HepG2 (cell line): ENCODE measurements around the gene ARHGAP26. TPM values are rescaled to one million over a fixed set of nuclear protein-coding genes. Genes with fewer than 3 reads are reported as not detected.

ENCODE experiments used
- ATAC-seq: fragments of 200-7000 bp; cut with Tn5 transposase; 3 replicates; pipeline ENCODE4 v1.9.1; 2020; ENCODE audit warnings: mild to moderate bottlenecking, moderate library complexity
- BruUV-seq: library from RNA; stranded (reverse); fragments of 400-500 nt; replicated peaks from 2 replicates; lab custom pipeline; 2021; lab: Mats Ljungman, UMichigan
- CTCF ChIA-PET: fragments of 300-600 bp; formaldehyde crosslinking; extraction: SDS; loops from one replicate; lab custom pipeline; 2021; ENCODE audit warnings: low total read pairs, inconsistent platforms, low intra/inter-chr PET ratio; lab: Yijun Ruan, JAX
- POLR2A ChIA-PET: fragments of 350-600 bp; sonication (Branson Sonifier 250); formaldehyde crosslinking; loops from one replicate; lab custom pipeline; 2020; ENCODE audit warnings: antibody characterized with exemption, inconsistent platforms; lab: Yijun Ruan, JAX
- DNase-seq: peaks from one replicate; pipeline ENCODE4 v3.0.0-alpha.2; 2015; ENCODE audit warnings: low spot score
- FAIRE-seq: peaks from 3 replicates; lab custom pipeline; 2011; peaks lifted over from hg19 to GRCh38; lab: Jason Lieb, UNC
- H2AFZ ChIP-seq: one replicate; pipeline ENCODE4 v1.6.1; 2011; ENCODE audit warnings: low read length, inconsistent platforms
- H3K27ac ChIP-seq: fragments of 300-600 bp; 3 replicates; pipeline ENCODE4 v1.8.0; 2011; ENCODE audit warnings: mixed run types, mild to moderate bottlenecking, mixed read lengths, low read length, inconsistent platforms; ENCODE audit not compliant: insufficient read depth; ENCODE audit errors: extremely low read length
- H3K27me3 ChIP-seq, 2 experiments: fragments of 200-600 bp in 1 of 2; 2 replicates in 1 of 2; 3 replicates in 1 of 2; pipeline versions ENCODE4 v1.6.0 to v1.8.0; 2011; ENCODE audit warnings: low read length in 2 of 2, mild to moderate bottlenecking in 2 of 2, moderate library complexity in 2 of 2, inconsistent platforms in 1 of 2; ENCODE audit not compliant: insufficient read depth in 2 of 2, control insufficient read depth in 1 of 2
- H3K36me3 ChIP-seq, 2 experiments: fragments of 200-600 bp in 1 of 2; replicated peaks in 1 of 2; 2 replicates in 1 of 2; 3 replicates in 1 of 2; pipeline versions ENCODE4 v1.5.1 to v1.8.0; 2011; ENCODE audit warnings: low read length in 2 of 2, inconsistent platforms in 1 of 2; ENCODE audit not compliant: insufficient read depth in 2 of 2, control insufficient read depth in 1 of 2
- H3K4me1 ChIP-seq: 2 replicates; pipeline ENCODE4 v1.5.1; 2012; ENCODE audit warnings: low read length, inconsistent platforms; ENCODE audit not compliant: insufficient read depth
- H3K4me2 ChIP-seq: 2 replicates; pipeline ENCODE4 v1.6.0; 2011; ENCODE audit warnings: low read depth, low read length, inconsistent platforms
- H3K4me3 ChIP-seq, 3 experiments: fragments of 200-600 bp in 1 of 3; sonication (generic), shearing (Covaris generic) in 1 of 3; replicated peaks in 1 of 3; 2 replicates each; pipeline ENCODE4 v1.5.1; 2011 to 2016; ENCODE audit warnings: low read length in 3 of 3, inconsistent platforms in 2 of 3, low read depth in 2 of 3, mild to moderate bottlenecking in 2 of 3, control low read depth in 1 of 3, mixed read lengths in 1 of 3; ENCODE audit not compliant: insufficient read depth in 1 of 3
- H3K79me2 ChIP-seq: one replicate; pipeline ENCODE4 v1.6.1; 2011; ENCODE audit warnings: low read length, inconsistent platforms; ENCODE audit not compliant: insufficient read depth
- H3K9ac ChIP-seq: 2 replicates; pipeline ENCODE4 v1.6.0; 2011; ENCODE audit warnings: mild to moderate bottlenecking, low read depth, low read length, inconsistent platforms; ENCODE audit not compliant: insufficient read depth
- H3K9me3 ChIP-seq: 2 replicates; pipeline ENCODE4 v1.5.1; 2012; ENCODE audit warnings: mild to moderate bottlenecking, low read length
- H4K20me1 ChIP-seq: 2 replicates; pipeline ENCODE4 v1.6.0; 2011; ENCODE audit warnings: inconsistent platforms, mild to moderate bottlenecking, low read length, moderate library complexity; ENCODE audit not compliant: insufficient read depth
- AGO2 ChIP-seq: fragments of 200-400 bp; formaldehyde crosslinking; optimal IDR thresholded peaks from 2 replicates; pipeline ENCODE3; 2017; ENCODE audit warnings: mild to moderate bottlenecking, low read depth, low read length, moderate library complexity
- CENPX ChIP-seq: sonication (generic); formaldehyde crosslinking; IDR thresholded peaks from 2 replicates; pipeline ENCODE4 v1.9.0; 2021; ENCODE audit warnings: mild to moderate bottlenecking, missing genetic modification reagents, moderate library complexity
- NR2F1 ChIP-seq, 2 experiments: fragments of 450-650 bp in 1 of 2; formaldehyde crosslinking in 1 of 2; IDR thresholded peaks; 2 replicates each; pipeline versions ENCODE4 v1.5.0 to v1.6.1; 2016 to 2020; ENCODE audit warnings: mild to moderate bottlenecking in 1 of 2, missing compliant biosample characterization in 1 of 2, missing genetic modification reagents in 1 of 2, moderate library complexity in 1 of 2
- PCBP1 ChIP-seq: fragments of 200-400 bp; formaldehyde crosslinking; IDR thresholded peaks from 2 replicates; pipeline ENCODE4 v1.6.1; 2017; ENCODE audit warnings: mild to moderate bottlenecking, low read depth, low read length, borderline replicate concordance
- RAD21 ChIP-seq: fragments of 450-650 bp; formaldehyde crosslinking; IDR thresholded peaks from 2 replicates; pipeline ENCODE4 v1.5.0; 2020; ENCODE audit warnings: mild to moderate bottlenecking
- RNF2 ChIP-seq: fragments of 450-650 bp; conservative IDR thresholded peaks from 2 replicates; pipeline ENCODE4 v1.6.1; 2016; ENCODE audit warnings: low read depth
- SP5 ChIP-seq: IDR thresholded peaks from 2 replicates; pipeline ENCODE4 v1.6.1; 2016; ENCODE audit warnings: low read depth, borderline replicate concordance
- ZNF282 ChIP-seq: fragments of 450-650 bp; IDR thresholded peaks from 2 replicates; pipeline ENCODE4 v1.6.1; 2018; ENCODE audit not compliant: partially characterized antibody
- ZNF335 ChIP-seq: sonication (generic); formaldehyde crosslinking; IDR thresholded peaks from 2 replicates; pipeline ENCODE4 v1.4.0; 2020; ENCODE audit warnings: missing genetic modification reagents
- ZNF646 ChIP-seq: sonication (generic); formaldehyde crosslinking; IDR thresholded peaks from 2 replicates; pipeline ENCODE4 v1.9.0; 2021; ENCODE audit warnings: mild to moderate bottlenecking, missing genetic modification reagents
- ZNF670 ChIP-seq: sonication (generic); formaldehyde crosslinking; IDR thresholded peaks from 2 replicates; pipeline ENCODE4 v1.8.0; 2022; ENCODE audit warnings: mild to moderate bottlenecking, missing genetic modification reagents, borderline replicate concordance
- ZNF687 ChIP-seq: sonication (generic); formaldehyde crosslinking; IDR thresholded peaks from 2 replicates; pipeline ENCODE4 v1.5.1; 2020; ENCODE audit warnings: mild to moderate bottlenecking, missing genetic modification reagents, moderate library complexity
- ZSCAN22 ChIP-seq: sonication (generic); formaldehyde crosslinking; IDR thresholded peaks from 2 replicates; pipeline ENCODE4 v1.4.0; 2020; ENCODE audit warnings: mild to moderate bottlenecking, missing genetic modification reagents
- ZSCAN29 ChIP-seq: sonication (generic); formaldehyde crosslinking; conservative IDR thresholded peaks from 2 replicates; pipeline ENCODE4 v1.4.0; 2020; ENCODE audit warnings: mild to moderate bottlenecking, missing genetic modification reagents
- WGBS: methylation state at CpG from one replicate; pipeline ENCODE4 v1.1.6; 2017; ENCODE audit warnings: low lambda C conversion rate; 5-methylcytosine and 5-hydroxymethylcytosine counted together
- in situ Hi-C: cut with HindIII; loops from 2 replicates; pipeline ENCODE4 v1.10.0; 2017; ENCODE audit warnings: low pct_unique_long_range_greater_than_20kb; ENCODE audit not compliant: extremely low pct_ligation_motif_present
- intact Hi-C: fragments of 100-400 bp; cut with micrococcal nuclease; formaldehyde crosslinking; loops from one replicate; pipeline ENCODE4 v1.10.0; 2022; ENCODE audit not compliant: unreplicated experiment
- polyA plus RNA-seq, 8 experiments: library from polyadenylated mRNA; depleted of rRNA in 3 of 8; stranded (reverse) in 7 of 8; unstranded in 1 of 8; fragments of >200 nt; fragmentation: Illumina TruSeq in 4 of 8; extraction: Trizol in 4 of 8; gene quantifications; 2 replicates each; pipeline versions ENCODE4 v1.2.1 to v1.2.3, GENCODE V29; 2011 to 2016; ENCODE audit warnings: low read depth in 4 of 8, missing spikeins in 1 of 8, mixed read lengths in 1 of 8; ENCODE audit not compliant: insufficient read depth in 1 of 8
- total RNA-seq, 5 experiments: library from RNA; depleted of rRNA; stranded (reverse); fragments of >200 nt; fragmentation: Illumina TruSeq; extraction: Trizol; gene quantifications; 2 replicates each; pipeline ENCODE4 v1.2.3, GENCODE V29; 2016; ENCODE audit warnings: low read depth in 1 of 5

The ARHGAP26 gene
- total and polyA plus RNA-seq, 2 of the 13 experiments (the other 11 are each of a cell fraction or from before 2014, with no cell fraction given) = 9.6 to 18.2 TPM

- no peak for TF ChIP-seq RNF2
Measured at GRCh38 chr5:143111799-143112198, 341.6 kb downstream of the ARHGAP26 start (continued).

GRCh38 chr5:143113461-143113860, 343.3 kb downstream of the ARHGAP26 start:
- no peak overlapping the region for H3K27ac ChIP-seq
- no peaks in the 10 kb centered on the region for H4K20me1 ChIP-seq
- H3K4me1 ChIP-seq = peaks cover 19% of the 10 kb centered on the region
- WGBS = 97% methylated on average over 3 of the region's 3 CpGs
- no peaks in the 10 kb centered on the region for H3K27me3 ChIP-seq
- no peak overlapping the region for H3K4me2 ChIP-seq
- in situ Hi-C loops (no loop called here), intact Hi-C loops (no loop called here)
- H2AFZ ChIP-seq = no peak overlapping the region
- H3K4me3 ChIP-seq = no peak overlapping the region
- no peak for ATAC-seq
- ChIA-PET CTCF (no interaction called here), POLR2A (no interaction called here)
- FAIRE-seq = no peak
- H3K36me3 ChIP-seq = 0 out of 5 replicates have a peak, but pooled peaks cover 0 to 2% of the 10 kb centered on the region in 2 experiments
- BruUV-seq = no TSS peak
- H3K9me3 ChIP-seq = no peaks in the 10 kb centered on the region
- H3K79me2 ChIP-seq = no peaks in the 10 kb centered on the region
- H3K9ac ChIP-seq = no peak overlapping the region
- DNase-seq = no peak
- no peak for TF ChIP-seq ZNF687 (CRISPR knock-in tag)
- no peak for TF ChIP-seq CENPX (CRISPR knock-in tag)
- TF ChIP-seq NR2F1 (CRISPR knock-in tag; IDR thresholded peaks at IDR 0.05) = no peak
- TF ChIP-seq ZNF282 = no peak
- no peak for TF ChIP-seq ZSCAN29 (CRISPR knock-in tag)
- no peak for TF ChIP-seq PCBP1
- no peak for TF ChIP-seq AGO2
- no peak for TF ChIP-seq ZNF646
- TF ChIP-seq ZNF670 (CRISPR knock-in tag) = no peak
- TF ChIP-seq RAD21 (CRISPR knock-in tag) = no peak
- TF ChIP-seq SP5 (CRISPR knock-in tag) = no peak
- no peak for TF ChIP-seq ZNF335 (CRISPR knock-in tag)
- no peak for TF ChIP-seq ZSCAN22 (CRISPR knock-in tag)
